WTC11 (cell line): ENCODE results near the gene LPCAT3. TPM values are rescaled to one million over a fixed set of nuclear protein-coding genes. Genes with fewer than 3 reads are reported as not detected.

Experiments
- ATAC-seq: fragments of 200-7000 bp; cut with Tn5 transposase; 2 replicates; pipeline ENCODE4 v1.10.0; 2021; ENCODE audit warnings: mild to moderate bottlenecking, moderate library complexity
- CTCF ChIA-PET: fragments of 300-600 bp; sonication (Branson Sonifier 250); formaldehyde crosslinking; loops from one replicate; lab custom pipeline; 2021; ENCODE audit warnings: antibody characterized with exemption; lab: Charles Lee
- POLR2A ChIA-PET: fragments of 350-600 bp; sonication (Branson Sonifier 250); formaldehyde crosslinking; loops from one replicate; lab custom pipeline; 2021; ENCODE audit warnings: antibody characterized with exemption; lab: Charles Lee
- DNase-seq: peaks from one replicate; pipeline ENCODE4 v3.0.0; 2021; ENCODE audit warnings: low spot score
- H3K27ac Mint-ChIP-seq: 2 replicates; pipeline ENCODE4 v1.8.0; 2021; ENCODE audit warnings: mixed read lengths
- H3K27me3 Mint-ChIP-seq: 2 replicates; pipeline ENCODE4 v1.8.0; 2021; ENCODE audit warnings: low read depth, mild to moderate bottlenecking, moderate library complexity, mixed read lengths
- H3K36me3 Mint-ChIP-seq: 2 replicates; pipeline ENCODE4 v1.8.0; 2021; ENCODE audit warnings: mixed read lengths
- H3K4me1 Mint-ChIP-seq: 2 replicates; pipeline ENCODE4 v1.8.0; 2022; ENCODE audit warnings: mixed read lengths
- H3K4me3 Mint-ChIP-seq: 2 replicates; pipeline ENCODE4 v1.8.0; 2021; ENCODE audit warnings: mild to moderate bottlenecking, moderate library complexity, mixed read lengths
- H3K9me3 Mint-ChIP-seq: 2 replicates; pipeline ENCODE4 v1.8.0; 2021; ENCODE audit warnings: mixed read lengths
- AR ChIP-seq: fragments of 250-450 bp; sonication (Bioruptor Pico); IDR thresholded peaks from 2 replicates; pipeline ENCODE4 v1.9.0; 2021; ENCODE audit warnings: mild to moderate bottlenecking
- ATF1 ChIP-seq: sonication (generic); formaldehyde crosslinking; IDR thresholded peaks from 2 replicates; pipeline ENCODE4 v1.8.1; 2023; ENCODE audit warnings: mild to moderate bottlenecking, moderate library complexity, missing genetic modification reagents
- CDX4 ChIP-seq: fragments of 250-450 bp; sonication (Bioruptor Pico); IDR thresholded peaks from 2 replicates; pipeline ENCODE4 v1.9.0; 2021; ENCODE audit warnings: moderate library complexity, mild to moderate bottlenecking, inconsistent platforms, borderline replicate concordance
- CREM ChIP-seq: sonication (generic); formaldehyde crosslinking; IDR thresholded peaks from 2 replicates; pipeline ENCODE4 v1.8.1; 2022; ENCODE audit warnings: mild to moderate bottlenecking, missing genetic modification reagents, moderate library complexity
- EMX1 ChIP-seq: fragments of 250-450 bp; sonication (Bioruptor Pico); IDR thresholded peaks from 2 replicates; pipeline ENCODE4 v1.8.0; 2021; ENCODE audit warnings: mild to moderate bottlenecking
- HMGA2 ChIP-seq: fragments of 250-450 bp; sonication (Bioruptor Pico); IDR thresholded peaks from 2 replicates; pipeline ENCODE4 v1.4.0; 2021; ENCODE audit warnings: mild to moderate bottlenecking, moderate library complexity
- TEAD4 ChIP-seq: sonication (generic); formaldehyde crosslinking; IDR thresholded peaks from 2 replicates; pipeline ENCODE4 v1.8.0; 2022; ENCODE audit warnings: mild to moderate bottlenecking, missing genetic modification reagents
- TP53 ChIP-seq: sonication (generic); formaldehyde crosslinking; IDR thresholded peaks from 2 replicates; pipeline ENCODE4 v1.8.1; 2023; ENCODE audit warnings: mild to moderate bottlenecking, missing genetic modification reagents
- ZBTB43 ChIP-seq: sonication (generic); formaldehyde crosslinking; IDR thresholded peaks from 2 replicates; pipeline ENCODE4 v1.8.1; 2023; ENCODE audit warnings: mild to moderate bottlenecking, missing genetic modification reagents
- ZNF281 ChIP-seq: sonication (generic); formaldehyde crosslinking; IDR thresholded peaks from 2 replicates; pipeline ENCODE4 v1.8.0; 2023; ENCODE audit warnings: mild to moderate bottlenecking, missing genetic modification reagents
- ZNF423 ChIP-seq: fragments of 250-450 bp; sonication (Bioruptor Pico); IDR thresholded peaks from 2 replicates; pipeline ENCODE4 v2.1.2; 2022; ENCODE audit warnings: mild to moderate bottlenecking, moderate library complexity
- ZNF532 ChIP-seq: fragments of 250-450 bp; sonication (Bioruptor Pico); IDR thresholded peaks from 2 replicates; pipeline ENCODE4 v1.9.0; 2021; ENCODE audit warnings: mild to moderate bottlenecking, borderline replicate concordance
- ZSCAN18 ChIP-seq: fragments of 250-450 bp; sonication (Bioruptor Pico); IDR thresholded peaks from 2 replicates; pipeline ENCODE4 v2.1.2; 2022; ENCODE audit warnings: mild to moderate bottlenecking, moderate library complexity
- total RNA-seq: library from RNA; stranded (reverse); gene quantifications from 3 replicates; pipeline ENCODE4 v1.2.3, GENCODE V29; 2021

Gene LPCAT3
- total RNA-seq, 1 experiment from 2014 or later: 40.0 TPM

- no peak for TF ChIP-seq AR (CRISPR knock-in tag)
- TF ChIP-seq CDX4: no peak
- TF ChIP-seq HMGA2 (CRISPR knock-in tag): no peak
- no peak for TF ChIP-seq ZNF423 (CRISPR knock-in tag)
- TF ChIP-seq TEAD4 (CRISPR knock-in tag): no peak
- TF ChIP-seq ZSCAN18 (CRISPR knock-in tag): no peak
- TF ChIP-seq TP53 (CRISPR knock-in tag): no peak
- TF ChIP-seq EMX1 (CRISPR knock-in tag): no peak
- no peak for TF ChIP-seq ATF1 (CRISPR knock-in tag)
Measured at GRCh38 chr12:7026854-7027253, 8.6 kb upstream of the LPCAT3 start (continued).

GRCh38 chr12:7023114-7023513, 4.8 kb upstream of the LPCAT3 start:
- POLR2A ChIA-PET: no interaction called here
- peaks cover 9% of the 10 kb centered on the region for H3K4me1 Mint-ChIP-seq
- H3K36me3 Mint-ChIP-seq: no peaks in the 10 kb centered on the region
- CTCF ChIA-PET: no interaction called here
- DNase-seq: no peak
- no peaks in the 10 kb centered on the region for H3K27me3 Mint-ChIP-seq
- no peak overlapping the region for H3K27ac Mint-ChIP-seq
- H3K9me3 Mint-ChIP-seq: no peaks in the 10 kb centered on the region
- ATAC-seq: no peak
- no peak overlapping the region for H3K4me3 Mint-ChIP-seq
- TF ChIP-seq CREM (CRISPR knock-in tag) (no peak), ZNF532 (CRISPR knock-in tag) (no peak), AR (CRISPR knock-in tag) (no peak), ZBTB43 (no peak), ZNF281 (CRISPR knock-in tag) (no peak)
